ENCODE data around the gene PRKAG2. TPM values are rescaled to one million over a fixed set of nuclear protein-coding genes. Genes with fewer than 3 reads are reported as not detected.
A peak's percentile ranks its signal among the peaks of the same experiment; 100 is the strongest.

Gene PRKAG2
- total RNA-seq, 4 donors from 2014 or later = 8.9 to 35.1 (median 13.6) TPM

DNA sequence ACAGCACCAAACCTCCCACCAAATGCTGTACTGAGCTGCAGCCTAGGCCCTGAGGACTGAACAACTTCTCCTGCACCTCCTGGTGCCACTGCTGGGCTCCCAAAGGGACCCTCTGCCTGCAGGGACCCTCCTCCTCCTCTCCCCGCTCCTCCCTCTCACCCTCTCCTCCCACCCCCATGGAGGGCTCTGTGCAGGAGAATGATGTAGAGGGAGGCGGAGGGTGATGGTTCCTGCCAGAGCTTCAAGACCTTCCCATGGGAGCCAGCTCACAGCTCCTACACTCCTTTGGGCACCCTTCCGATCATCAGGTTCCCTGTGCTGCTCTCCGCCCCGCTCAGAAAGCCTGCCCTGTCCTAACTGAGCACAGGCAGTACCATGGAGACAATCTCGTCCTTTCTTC, 97.7 kb downstream of the PRKAG2 start:
- no peak for DNase-seq
- WGBS, 2 donors = 96 to 100% methylated on average over 6 of the region's 6 CpGs
- intact Hi-C loops (cut with DNase I) = no loop called here
- no peaks in the 10 kb centered on the region for H3K9me3 ChIP-seq
- H3K4me3 ChIP-seq = no peak overlapping the region
- H3K4me1 ChIP-seq = peaks cover 0 to 44% (median 12%) of the 10 kb centered on the region in 3 donors
- TF ChIP-seq, protein P1, sequence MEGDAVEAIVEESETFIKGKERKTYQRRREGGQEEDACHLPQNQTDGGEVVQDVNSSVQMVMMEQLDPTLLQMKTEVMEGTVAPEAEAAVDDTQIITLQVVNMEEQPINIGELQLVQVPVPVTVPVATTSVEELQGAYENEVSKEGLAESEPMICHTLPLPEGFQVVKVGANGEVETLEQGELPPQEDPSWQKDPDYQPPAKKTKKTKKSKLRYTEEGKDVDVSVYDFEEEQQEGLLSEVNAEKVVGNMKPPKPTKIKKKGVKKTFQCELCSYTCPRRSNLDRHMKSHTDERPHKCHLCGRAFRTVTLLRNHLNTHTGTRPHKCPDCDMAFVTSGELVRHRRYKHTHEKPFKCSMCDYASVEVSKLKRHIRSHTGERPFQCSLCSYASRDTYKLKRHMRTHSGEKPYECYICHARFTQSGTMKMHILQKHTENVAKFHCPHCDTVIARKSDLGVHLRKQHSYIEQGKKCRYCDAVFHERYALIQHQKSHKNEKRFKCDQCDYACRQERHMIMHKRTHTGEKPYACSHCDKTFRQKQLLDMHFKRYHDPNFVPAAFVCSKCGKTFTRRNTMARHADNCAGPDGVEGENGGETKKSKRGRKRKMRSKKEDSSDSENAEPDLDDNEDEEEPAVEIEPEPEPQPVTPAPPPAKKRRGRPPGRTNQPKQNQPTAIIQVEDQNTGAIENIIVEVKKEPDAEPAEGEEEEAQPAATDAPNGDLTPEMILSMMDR (IDR thresholded peaks at IDR 0.05) = no peak
- TF ChIP-seq POLR2A (IDR thresholded peaks at IDR 0.05) = no peak
- no peaks in the 10 kb centered on the region for H3K27me3 ChIP-seq
- no peak overlapping the region for H3K27ac ChIP-seq
- H3K36me3 ChIP-seq = peaks cover 0 to 60% (median 3%) of the 10 kb centered on the region in 3 donors

DNA sequence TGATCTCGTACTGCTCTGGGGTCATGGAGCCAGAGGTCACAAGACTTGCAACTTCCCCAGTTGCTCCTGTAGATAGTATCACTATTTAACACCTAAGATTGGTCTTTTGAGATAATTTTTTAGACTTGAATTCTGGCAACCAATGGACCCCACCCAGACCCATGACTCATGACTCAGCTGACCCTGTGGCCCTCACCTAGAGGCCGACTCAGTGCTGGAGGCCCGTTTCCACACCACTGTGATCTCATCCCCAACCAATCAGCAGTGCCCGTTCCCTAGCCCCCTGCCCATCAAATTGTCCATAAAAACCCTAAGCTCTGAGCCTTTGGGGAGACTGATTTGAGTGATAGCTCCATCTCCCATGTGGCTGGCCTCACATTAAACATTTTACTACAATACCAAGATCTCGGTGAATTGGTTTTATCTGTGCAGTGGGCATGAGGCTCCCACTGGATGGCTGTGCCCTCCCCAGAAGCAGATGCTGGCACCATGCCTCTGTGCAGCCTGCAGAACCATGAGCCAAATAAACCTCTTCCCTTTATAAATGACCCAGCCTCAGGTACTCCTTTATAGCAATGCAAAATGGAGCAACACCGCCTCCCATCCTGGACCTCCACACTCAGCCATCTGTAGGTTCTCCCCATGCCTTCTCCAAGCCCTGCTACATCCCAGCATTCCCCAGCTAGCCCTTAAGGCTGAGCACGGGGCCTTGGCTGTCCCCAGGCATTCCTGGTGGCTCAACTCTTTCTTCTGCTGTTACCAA, 98.8 kb downstream of the PRKAG2 start:
- H3K4me3 ChIP-seq = no peak overlapping the region
- no peaks in the 10 kb centered on the region for H3K9me3 ChIP-seq
- peaks cover 0 to 66% (median 3%) of the 10 kb centered on the region in 3 donors for H3K36me3 ChIP-seq
- H3K27me3 ChIP-seq = no peaks in the 10 kb centered on the region
- DNase-seq = no peak
- TF ChIP-seq POLR2A (IDR thresholded peaks at IDR 0.05) = no peak
- WGBS, 2 donors = 79 to 83% methylated on average over 7 of the region's 7 CpGs
- intact Hi-C loops (cut with DNase I) = no loop called here
- peak overlapping the region in 1 of 4 donors; percentile 18 for H3K27ac ChIP-seq
- H3K4me1 ChIP-seq = peaks cover 0 to 40% (median 8%) of the 10 kb centered on the region in 3 donors

DNA sequence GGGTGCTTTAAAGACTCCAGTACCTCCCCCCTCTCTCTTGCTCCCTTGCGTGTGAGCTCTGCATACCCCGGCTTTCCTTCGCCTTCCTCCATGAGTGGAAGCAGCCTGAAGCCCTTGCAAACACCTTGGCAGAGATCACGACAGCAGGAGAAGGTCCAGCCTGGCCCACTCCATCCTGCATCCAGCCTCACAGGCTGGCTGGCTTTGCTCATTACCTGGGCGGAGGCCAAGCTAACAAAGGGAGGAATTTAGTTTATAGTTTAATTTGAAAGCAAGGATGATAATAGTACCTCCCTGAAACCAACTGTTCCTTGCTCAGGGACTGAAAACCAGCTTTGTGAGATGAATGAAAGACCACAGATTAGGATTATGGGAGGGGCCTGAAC, 99.4 kb downstream of the PRKAG2 start:
- H3K27ac ChIP-seq = no peak overlapping the region
- intact Hi-C loops (cut with DNase I) = no loop called here
- TF ChIP-seq POLR2A (IDR thresholded peaks at IDR 0.05) = no peak
- TF ChIP-seq, protein P1 (IDR thresholded peaks at IDR 0.05) = no peak
- peaks cover 0 to 68% (median 3%) of the 10 kb centered on the region in 3 donors for H3K36me3 ChIP-seq
- WGBS, 2 donors = 90% methylated on average over 2 of the region's 5 CpGs; no CpG with 5 or more reads in 1 of the 2 donors
- H3K9me3 ChIP-seq = no peaks in the 10 kb centered on the region
- no peaks in the 10 kb centered on the region for H3K27me3 ChIP-seq
- no peak for DNase-seq
- H3K4me3 ChIP-seq = no peak overlapping the region
- H3K4me1 ChIP-seq = peaks cover 0 to 34% (median 2%) of the 10 kb centered on the region in 3 donors

DNA sequence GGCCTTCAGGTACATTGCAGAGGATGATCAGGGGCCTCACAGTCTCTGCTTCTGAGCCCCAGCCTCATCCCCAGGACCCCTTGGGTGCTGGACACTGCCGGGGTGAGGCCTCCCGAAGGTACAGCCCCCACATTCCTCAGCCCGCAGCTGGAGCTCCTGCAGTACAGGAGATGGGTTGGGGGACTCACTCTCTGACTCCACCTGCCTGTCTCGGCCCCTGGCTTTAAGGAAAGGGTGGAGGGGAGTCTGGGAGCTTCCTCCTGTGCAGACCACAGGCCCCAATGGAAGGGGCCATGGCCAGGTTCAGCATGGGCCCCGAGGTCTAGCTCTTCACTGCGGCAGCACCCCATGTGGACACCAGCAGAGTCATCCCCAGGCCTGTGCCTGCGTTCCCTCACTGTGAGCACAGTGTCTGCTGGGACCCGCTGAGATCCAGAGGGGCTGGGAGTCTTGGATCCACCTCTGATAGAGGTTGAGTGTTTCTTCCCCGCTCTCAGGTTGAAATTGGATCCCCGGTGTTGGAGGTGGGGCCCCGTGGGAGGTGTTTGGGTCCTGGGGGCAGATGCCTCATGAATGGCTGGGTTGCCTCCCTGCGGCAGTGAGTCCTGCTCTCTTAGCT, 99.9 kb downstream of the PRKAG2 start:
- TF ChIP-seq POLR2A (IDR thresholded peaks at IDR 0.05) = no peak
- TF ChIP-seq, protein P1 (IDR thresholded peaks at IDR 0.05) = no peak
- intact Hi-C loops (cut with DNase I) = no loop called here
- no peak for DNase-seq
- H3K4me3 ChIP-seq = no peak overlapping the region
- peaks cover 0 to 29% (median 0%) of the 10 kb centered on the region in 3 donors for H3K4me1 ChIP-seq
- no peaks in the 10 kb centered on the region for H3K27me3 ChIP-seq
- H3K36me3 ChIP-seq = peaks cover 0 to 73% (median 3%) of the 10 kb centered on the region in 3 donors
- H3K9me3 ChIP-seq = no peaks in the 10 kb centered on the region
- 90% methylated on average over 6 of the region's 12 CpGs; no CpG with 5 or more reads in 1 of the 2 donors for WGBS, 2 donors
- H3K27ac ChIP-seq = no peak overlapping the region

DNA sequence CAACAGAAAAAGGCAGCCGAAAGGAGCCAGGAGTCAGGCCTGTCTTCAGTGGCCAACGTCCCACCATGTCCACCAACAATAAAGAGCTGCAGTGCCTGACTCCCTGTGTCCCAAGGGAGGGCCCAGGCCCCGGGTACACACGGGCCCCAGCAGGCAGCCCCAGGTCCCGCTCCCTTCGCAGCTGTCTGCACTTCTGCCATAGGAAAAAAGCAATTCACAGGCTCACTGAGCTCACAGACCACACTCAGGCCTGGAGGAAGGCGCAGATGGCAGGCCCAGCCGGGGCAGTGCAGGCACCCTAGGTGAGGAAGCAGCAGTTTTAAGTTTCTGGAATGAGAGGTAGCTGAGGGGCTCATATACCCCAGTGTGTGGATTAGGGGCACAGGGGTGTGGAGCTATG, 100.5 kb downstream of the PRKAG2 start:
- Histone ChIP-seq H3K36me3 (peaks cover 0 to 76% (median 3%) of the 10 kb centered on the region in 3 donors), H3K27ac (no peak overlapping the region), H3K4me3 (no peak overlapping the region), H3K27me3 (no peaks in the 10 kb centered on the region), H3K9me3 (no peaks in the 10 kb centered on the region), H3K4me1 (peaks cover 0 to 28% (median 0%) of the 10 kb centered on the region in 3 donors)
- no peak for TF ChIP-seq POLR2A (IDR thresholded peaks at IDR 0.05)
- intact Hi-C loops (cut with DNase I) = no loop called here
- no peak for DNase-seq
- 96 to 100% methylated on average over 2 to 7 of the region's 8 CpGs for WGBS, 2 donors
